PC-9 (cell line): Measurements from ENCODE around the gene ANKRD11. TPM values are rescaled to one million over a fixed set of nuclear protein-coding genes. Genes with fewer than 3 reads are reported as not detected.

ENCODE experiments used
- BruUV-seq: library from RNA; stranded (reverse); fragments of 400-500 nt; replicated peaks from 2 replicates; lab custom pipeline; 2021; lab: Mats Ljungman, UMichigan
- CTCF ChIA-PET: fragments of 300-600 bp; sonication (Branson Sonifier 250); formaldehyde crosslinking; loops from one replicate; lab custom pipeline; 2022; ENCODE audit warnings: antibody characterized with exemption; lab: Charles Lee
- POLR2A ChIA-PET: fragments of 300-600 bp; sonication (Branson Sonifier 250); formaldehyde crosslinking; loops from one replicate; lab custom pipeline; 2022; ENCODE audit warnings: antibody characterized with exemption; ENCODE audit not compliant: unreplicated experiment; lab: Charles Lee
- DNase-seq, 2 experiments: peaks; one replicate each; pipeline versions ENCODE4 v3.0.0 to v3.0.0-alpha.2; 2015 to 2022; ENCODE audit warnings: mixed read lengths in 1 of 2
- H2AFZ ChIP-seq: fragments of 200-600 bp; sonication (generic); 2 replicates; pipeline ENCODE4 v1.8.1; 2017; ENCODE audit warnings: antibody characterized with exemption
- H3F3A ChIP-seq: fragments of 200-600 bp; sonication (generic); 2 replicates; pipeline ENCODE4 v1.8.1; 2017; ENCODE audit warnings: antibody characterized with exemption, mild to moderate bottlenecking, low read depth; ENCODE audit not compliant: insufficient read depth
- H3K27ac ChIP-seq: fragments of 200-600 bp; sonication (generic); 2 replicates; pipeline ENCODE4 v1.6.1; 2016; ENCODE audit warnings: mixed run types
- H3K27me3 ChIP-seq: fragments of 200-600 bp; sonication (generic); 2 replicates; pipeline ENCODE4 v1.6.1; 2016; ENCODE audit warnings: low read depth, mixed run types; ENCODE audit not compliant: insufficient read depth
- H3K36me3 ChIP-seq: fragments of 200-600 bp; sonication (generic); 2 replicates; pipeline ENCODE4 v1.6.1; 2016; ENCODE audit warnings: low read depth, mixed run types
- H3K4me1 ChIP-seq: fragments of 200-600 bp; sonication (generic); replicated peaks from 2 replicates; pipeline ENCODE4 v1.6.1; 2016; ENCODE audit warnings: mixed run types; ENCODE audit not compliant: insufficient read depth
- H3K4me2 ChIP-seq: fragments of 200-600 bp; sonication (generic); 2 replicates; pipeline ENCODE4 v1.6.1; 2017; ENCODE audit warnings: mixed run types
- H3K4me3 ChIP-seq: fragments of 200-600 bp; sonication (generic); 2 replicates; pipeline ENCODE4 v1.6.1; 2016; ENCODE audit warnings: mixed run types
- H3K79me2 ChIP-seq: fragments of 200-600 bp; sonication (generic); 2 replicates; pipeline ENCODE4 v1.6.1; 2017; ENCODE audit warnings: low read depth, mixed run types
- H3K9me2 ChIP-seq: fragments of 200-600 bp; sonication (generic); 2 replicates; pipeline ENCODE4 v1.8.1; 2017; ENCODE audit warnings: mild to moderate bottlenecking; ENCODE audit not compliant: insufficient read depth
- H3K9me3 ChIP-seq: fragments of 200-600 bp; sonication (generic); 2 replicates; pipeline ENCODE4 v1.8.1; 2016; ENCODE audit warnings: low read depth; ENCODE audit not compliant: insufficient read depth
- H4K20me1 ChIP-seq: fragments of 200-600 bp; sonication (generic); 2 replicates; pipeline ENCODE4 v1.8.1; 2017; ENCODE audit not compliant: insufficient read depth
- EZH2 ChIP-seq: fragments of 200-600 bp; sonication (generic); IDR thresholded peaks from 2 replicates; pipeline ENCODE4 v1.8.0; 2017; ENCODE audit warnings: antibody characterized with exemption, low read depth
- intact Hi-C: fragments of 100-400 bp; cut with micrococcal nuclease; formaldehyde crosslinking; loops from one replicate; pipeline ENCODE4 v1.10.0; 2022; ENCODE audit not compliant: unreplicated experiment
- total RNA-seq: library from RNA; stranded (reverse); gene quantifications from 2 replicates; pipeline ENCODE4 v1.2.3, GENCODE V29; 2021
- TF ChIP-seq, protein P1 (sequence below): fragments of 200-600 bp; sonication (generic); conservative IDR thresholded peaks from 2 replicates; pipeline ENCODE4 v1.6.1; 2017; ENCODE audit warnings: mixed run types, antibody characterized with exemption, mild to moderate bottlenecking, moderate library complexity

Gene ANKRD11
- total RNA-seq, 1 experiment from 2014 or later, result 220 TPM

DNA sequence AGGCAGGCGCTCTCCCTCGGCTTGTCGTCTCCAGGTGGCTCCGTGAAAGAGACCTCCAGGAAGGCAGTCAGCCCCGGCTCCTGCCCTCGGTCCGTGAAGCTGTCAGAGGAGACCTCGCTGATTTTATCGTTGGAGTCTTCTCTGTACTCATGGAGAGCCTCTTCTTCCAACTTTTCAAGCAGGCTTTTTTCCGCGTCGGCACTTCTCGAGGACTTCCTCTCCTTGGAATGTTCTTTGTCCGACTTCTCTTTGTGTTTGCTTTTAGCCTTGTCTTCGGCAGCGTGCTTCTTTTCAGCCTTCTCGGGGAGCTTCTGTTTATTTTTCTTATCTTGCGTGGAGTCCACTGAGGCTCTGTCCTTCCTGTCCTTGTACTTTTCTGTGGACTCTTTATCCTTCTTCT is 207.8 kb downstream of the ANKRD11 start:
- no TSS peak for BruUV-seq
- CTCF ChIA-PET, result interaction anchor here (0.6 kb wide), 1 partner anchor 17 kb away, joined by 4 read pairs; no protein-coding TSS in a partner anchor
- intact Hi-C loops, result no loop called here

GRCh38 chr16:89281829-89282228 is 208.5 kb downstream of the ANKRD11 start:
- CTCF ChIA-PET, result interaction anchor here (0.6 kb wide), 1 partner anchor 17 kb away, joined by 4 read pairs; no protein-coding TSS in a partner anchor
- peaks cover 25% of the 10 kb centered on the region; the same call in 1 of the 2 replicates for H3F3A ChIP-seq

More for the DNA sequence above, 207.8 kb downstream of the ANKRD11 start:
- Histone ChIP-seq H4K20me1 (peaks cover 64% of the 10 kb centered on the region), H2AFZ (no peak overlapping the region), H3K4me1 (no peaks in the 10 kb centered on the region), H3K27me3 (no peaks in the 10 kb centered on the region), H3K4me3 (no peak overlapping the region), H3K27ac (no peak overlapping the region), H3K4me2 (no peak overlapping the region), H3F3A (peaks cover 25% of the 10 kb centered on the region; the same call in 1 of the 2 replicates), H3K9me3 (no peaks in the 10 kb centered on the region), H3K9me2 (no peaks in the 10 kb centered on the region), H3K36me3 (peaks cover 27% of the 10 kb centered on the region; the same call in 1 of the 2 replicates), H3K79me2 (no peaks in the 10 kb centered on the region)
- POLR2A ChIA-PET, result no interaction called here
- no peak for DNase-seq
- TF ChIP-seq, protein P1, sequence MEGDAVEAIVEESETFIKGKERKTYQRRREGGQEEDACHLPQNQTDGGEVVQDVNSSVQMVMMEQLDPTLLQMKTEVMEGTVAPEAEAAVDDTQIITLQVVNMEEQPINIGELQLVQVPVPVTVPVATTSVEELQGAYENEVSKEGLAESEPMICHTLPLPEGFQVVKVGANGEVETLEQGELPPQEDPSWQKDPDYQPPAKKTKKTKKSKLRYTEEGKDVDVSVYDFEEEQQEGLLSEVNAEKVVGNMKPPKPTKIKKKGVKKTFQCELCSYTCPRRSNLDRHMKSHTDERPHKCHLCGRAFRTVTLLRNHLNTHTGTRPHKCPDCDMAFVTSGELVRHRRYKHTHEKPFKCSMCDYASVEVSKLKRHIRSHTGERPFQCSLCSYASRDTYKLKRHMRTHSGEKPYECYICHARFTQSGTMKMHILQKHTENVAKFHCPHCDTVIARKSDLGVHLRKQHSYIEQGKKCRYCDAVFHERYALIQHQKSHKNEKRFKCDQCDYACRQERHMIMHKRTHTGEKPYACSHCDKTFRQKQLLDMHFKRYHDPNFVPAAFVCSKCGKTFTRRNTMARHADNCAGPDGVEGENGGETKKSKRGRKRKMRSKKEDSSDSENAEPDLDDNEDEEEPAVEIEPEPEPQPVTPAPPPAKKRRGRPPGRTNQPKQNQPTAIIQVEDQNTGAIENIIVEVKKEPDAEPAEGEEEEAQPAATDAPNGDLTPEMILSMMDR, result no peak
- TF ChIP-seq EZH2, result no peak

DNA sequence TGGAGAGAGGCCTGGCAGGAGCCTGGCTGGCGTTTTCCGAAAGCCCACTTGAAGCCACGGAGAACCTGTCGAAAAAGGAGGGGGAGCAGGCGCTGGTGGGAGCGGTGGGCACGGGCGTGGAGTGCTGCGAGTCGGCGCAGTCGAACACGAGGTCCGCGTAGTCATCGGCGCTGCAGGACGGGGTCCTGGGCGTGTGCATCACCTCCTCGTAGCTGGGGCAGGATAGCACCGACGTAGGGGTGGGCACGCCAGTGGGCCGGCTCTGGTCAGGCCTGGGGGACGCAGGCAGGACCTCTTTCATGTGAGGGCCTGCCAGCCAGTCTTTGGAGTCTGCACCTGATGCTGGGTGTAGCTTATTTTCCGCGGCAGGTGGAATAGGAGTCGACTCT is 209.2 kb downstream of the ANKRD11 start:
- no peak overlapping the region for H3K27ac ChIP-seq
- peaks cover 20% of the 10 kb centered on the region; the same call in 1 of the 2 replicates for H3F3A ChIP-seq
- no peak overlapping the region for H3K4me2 ChIP-seq
- no peaks in the 10 kb centered on the region for H3K79me2 ChIP-seq
- peaks cover 17% of the 10 kb centered on the region; the same call in 1 of the 2 replicates for H3K36me3 ChIP-seq
- TF ChIP-seq, protein P1, result no peak
- TF ChIP-seq EZH2, result no peak
- no peaks in the 10 kb centered on the region for H3K27me3 ChIP-seq
- DNase-seq, result no peak
- H2AFZ ChIP-seq, result no peak overlapping the region
- H3K9me3 ChIP-seq, result no peaks in the 10 kb centered on the region
- H3K4me3 ChIP-seq, result no peak overlapping the region
- intact Hi-C loops, result no loop called here
- peaks cover 64% of the 10 kb centered on the region for H4K20me1 ChIP-seq
- BruUV-seq, result no TSS peak
- ChIA-PET CTCF (no interaction called here), POLR2A (no interaction called here)
- no peaks in the 10 kb centered on the region for H3K9me2 ChIP-seq
- no peaks in the 10 kb centered on the region for H3K4me1 ChIP-seq

More at GRCh38 chr16:89281829-89282228, 208.5 kb downstream of the ANKRD11 start:
- peaks cover 63% of the 10 kb centered on the region for H4K20me1 ChIP-seq
- POLR2A ChIA-PET, result no interaction called here
- intact Hi-C loops, result no loop called here
- no peaks in the 10 kb centered on the region for H3K27me3 ChIP-seq
- no peak overlapping the region for H3K27ac ChIP-seq
- DNase-seq, result no peak
- TF ChIP-seq EZH2, result no peak
- TF ChIP-seq, protein P1, result no peak
- no peak overlapping the region for H3K4me2 ChIP-seq
- H3K79me2 ChIP-seq, result no peaks in the 10 kb centered on the region
- no peaks in the 10 kb centered on the region for H3K9me2 ChIP-seq
- BruUV-seq, result no TSS peak
- H3K9me3 ChIP-seq, result no peaks in the 10 kb centered on the region
- H3K4me3 ChIP-seq, result no peak overlapping the region
- H3K36me3 ChIP-seq, result peaks cover 23% of the 10 kb centered on the region; the same call in 1 of the 2 replicates
- no peak overlapping the region for H2AFZ ChIP-seq
- no peaks in the 10 kb centered on the region for H3K4me1 ChIP-seq
